ENCODE data around the gene JMJD4.
A peak's percentile ranks its signal among the peaks of the same experiment; 100 is the strongest.

JMJD4 gene

DNA sequence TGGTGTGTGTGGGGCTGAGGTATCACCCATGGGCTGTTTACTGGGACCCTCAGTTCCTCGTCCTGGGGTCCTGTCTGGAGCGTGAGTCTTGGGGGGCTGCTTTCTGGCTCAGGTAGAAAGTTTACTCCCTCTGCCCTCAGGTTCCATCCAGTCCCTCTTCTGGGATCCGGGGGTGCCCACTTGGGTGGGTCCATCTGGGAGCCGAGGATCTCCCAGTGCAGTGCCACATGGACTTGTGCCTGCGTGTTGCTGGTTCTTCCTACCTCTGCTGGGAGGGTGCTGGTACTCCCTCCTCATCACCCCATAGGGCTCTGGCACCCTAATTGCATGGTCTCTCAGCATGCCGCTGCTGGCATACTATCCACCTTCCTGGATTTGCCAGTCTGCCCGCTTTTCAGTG, 14.1 kb upstream of the JMJD4 start:
- no peak for ATAC-seq

DNA sequence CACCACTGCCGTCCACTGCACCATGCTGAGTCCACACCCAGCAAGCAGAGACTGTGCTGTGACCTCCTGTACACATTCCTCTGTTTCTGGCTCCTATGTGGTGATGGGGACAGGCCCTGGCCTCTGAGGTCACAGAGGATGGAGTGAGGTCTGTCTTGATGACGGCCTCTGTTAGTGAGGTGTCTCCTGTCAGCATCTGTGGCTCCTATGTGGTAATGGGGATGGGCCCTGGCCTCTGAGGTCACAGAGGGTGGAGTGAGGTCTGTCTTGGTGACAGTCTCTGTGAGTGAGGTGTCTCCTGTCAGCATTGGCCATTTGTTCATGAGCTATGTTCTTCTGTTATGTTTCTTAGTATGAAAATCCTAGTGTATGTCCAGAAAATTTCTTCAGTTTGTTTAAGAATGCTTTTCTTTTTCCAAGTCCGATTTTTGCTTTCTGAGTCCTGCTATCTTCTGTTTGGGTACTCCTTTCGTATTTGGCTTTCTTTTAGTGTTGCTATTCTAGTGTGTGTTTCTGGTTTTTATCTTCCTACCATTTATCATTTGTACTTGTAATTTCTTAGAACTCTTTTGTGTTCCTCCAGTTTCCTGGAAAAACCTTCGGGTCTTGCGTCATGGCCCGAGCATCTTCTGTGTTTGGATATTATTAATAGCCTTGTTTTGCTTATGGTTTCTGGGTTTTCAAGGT, 13.5 kb upstream of the JMJD4 start:
- peak; percentile 91 to 94 for ATAC-seq

DNA sequence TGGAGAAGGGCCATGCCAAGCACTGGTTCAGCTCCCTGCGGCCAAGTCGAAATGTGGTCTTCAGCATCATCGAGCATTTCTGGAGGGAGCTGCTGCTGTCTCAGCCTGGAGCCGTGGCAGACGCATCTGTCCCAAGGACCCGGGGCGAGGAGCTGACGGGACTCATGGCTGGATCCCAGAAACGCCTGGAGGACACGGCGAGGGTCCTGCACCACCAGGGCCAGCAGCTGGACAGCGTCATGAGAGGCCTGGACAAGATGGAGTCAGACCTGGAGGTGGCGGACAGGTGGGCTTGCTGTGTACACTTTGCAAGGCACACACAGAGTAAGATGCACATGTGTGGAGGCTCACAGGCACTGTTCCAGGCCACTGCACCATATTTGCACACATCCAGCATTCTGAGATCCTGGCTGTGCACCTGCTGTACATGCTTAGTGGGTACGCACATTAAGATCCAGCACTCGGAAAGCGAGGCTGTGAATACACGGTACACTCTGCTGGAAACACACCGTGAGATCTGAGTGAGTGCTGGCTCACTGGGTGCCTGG, 12.9 kb upstream of the JMJD4 start:
- ATAC-seq = no peak

DNA sequence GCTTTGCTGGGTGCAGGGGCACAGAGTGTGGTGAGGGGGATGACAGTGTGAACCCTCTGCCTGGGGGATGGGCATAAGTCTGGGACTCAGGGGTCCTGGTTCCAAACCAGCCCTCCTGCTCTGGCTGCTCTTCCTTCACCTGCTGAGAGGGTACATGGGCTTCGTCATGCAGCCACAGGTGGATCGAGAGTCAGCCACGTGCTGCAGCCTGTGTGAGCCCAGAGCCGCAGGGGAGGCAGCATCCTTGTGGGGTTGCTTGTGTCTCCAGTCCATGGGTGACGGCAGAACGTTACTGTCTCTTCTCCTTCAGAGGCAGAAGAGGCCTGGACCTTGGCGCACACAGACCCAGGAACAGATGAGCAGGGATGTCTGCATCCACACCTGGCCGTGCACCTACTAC, 12.3 kb upstream of the JMJD4 start:
- no peak for ATAC-seq

DNA sequence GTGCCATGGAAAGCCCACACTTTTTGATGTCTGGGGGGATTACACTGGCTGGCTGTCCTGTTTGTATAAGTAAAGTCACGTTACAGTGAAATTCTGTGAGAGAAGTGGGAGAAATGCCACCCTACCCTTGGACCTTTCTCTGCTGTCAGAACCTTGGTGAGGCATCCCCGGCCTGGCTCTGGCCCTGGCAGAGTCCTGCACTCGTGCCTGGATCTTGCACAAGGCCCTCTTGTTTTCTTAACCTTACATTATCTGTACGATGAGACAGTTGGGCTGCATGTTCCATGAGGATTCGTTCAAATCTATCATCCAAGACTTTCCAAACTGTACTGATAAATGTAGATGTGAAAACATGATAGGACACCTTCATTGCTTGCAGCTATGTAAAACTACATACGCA, 11.6 kb upstream of the JMJD4 start:
- ATAC-seq = no peak

DNA sequence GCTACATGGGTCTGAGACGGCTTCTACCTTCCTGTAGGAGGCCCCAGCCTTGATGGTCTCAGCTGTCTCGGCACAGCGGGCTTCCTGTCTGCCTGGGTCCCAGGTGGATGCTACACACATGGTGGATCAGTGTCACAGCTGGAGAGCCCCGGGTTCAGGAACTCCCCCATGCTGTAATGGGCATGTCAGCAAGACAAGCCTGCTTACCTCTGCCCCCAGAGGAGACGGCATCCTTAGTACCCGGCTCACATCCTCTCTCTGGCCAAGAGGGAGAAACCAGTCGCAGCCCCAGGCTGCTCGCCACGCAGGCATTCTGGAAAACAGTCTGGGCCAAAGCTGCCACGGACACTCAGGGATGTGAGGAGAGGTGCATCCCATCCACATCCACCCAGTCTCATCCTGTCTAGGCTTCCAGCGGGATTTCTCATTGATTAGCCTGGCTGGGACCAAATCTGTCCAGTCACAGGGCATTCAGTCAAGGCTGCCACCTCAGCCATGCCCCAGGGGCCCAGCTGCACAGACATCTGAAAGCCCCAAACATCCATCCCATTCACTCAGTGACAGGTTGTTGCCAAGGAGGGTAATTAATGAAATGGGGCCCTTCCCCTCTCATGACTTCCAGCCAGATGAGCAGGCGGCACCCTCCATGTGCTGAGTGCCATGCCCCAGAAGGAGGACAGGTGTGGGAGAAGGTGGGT, 10.6 kb upstream of the JMJD4 start:
- no peak for ATAC-seq

DNA sequence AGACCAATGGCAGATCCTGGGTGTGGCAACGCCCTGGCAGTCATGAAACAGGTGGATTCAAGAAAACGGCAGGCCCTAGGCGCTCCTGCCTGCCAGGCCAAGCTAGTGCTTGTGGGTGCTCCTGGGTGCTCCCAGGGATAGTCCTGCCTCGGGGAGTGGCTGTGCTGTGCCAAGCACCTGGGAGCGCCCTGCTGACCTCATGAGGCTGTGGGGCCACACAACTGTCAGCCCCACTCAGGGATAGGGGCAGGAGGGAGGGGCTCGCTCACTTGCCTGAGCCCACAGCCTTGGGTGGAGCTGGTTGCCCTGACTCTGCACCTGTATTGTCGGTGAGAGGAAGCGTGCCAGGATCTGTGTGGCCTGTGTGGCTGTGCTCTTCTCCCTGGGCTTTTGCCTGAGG, 9.6 kb upstream of the JMJD4 start:
- no peak for ATAC-seq

DNA sequence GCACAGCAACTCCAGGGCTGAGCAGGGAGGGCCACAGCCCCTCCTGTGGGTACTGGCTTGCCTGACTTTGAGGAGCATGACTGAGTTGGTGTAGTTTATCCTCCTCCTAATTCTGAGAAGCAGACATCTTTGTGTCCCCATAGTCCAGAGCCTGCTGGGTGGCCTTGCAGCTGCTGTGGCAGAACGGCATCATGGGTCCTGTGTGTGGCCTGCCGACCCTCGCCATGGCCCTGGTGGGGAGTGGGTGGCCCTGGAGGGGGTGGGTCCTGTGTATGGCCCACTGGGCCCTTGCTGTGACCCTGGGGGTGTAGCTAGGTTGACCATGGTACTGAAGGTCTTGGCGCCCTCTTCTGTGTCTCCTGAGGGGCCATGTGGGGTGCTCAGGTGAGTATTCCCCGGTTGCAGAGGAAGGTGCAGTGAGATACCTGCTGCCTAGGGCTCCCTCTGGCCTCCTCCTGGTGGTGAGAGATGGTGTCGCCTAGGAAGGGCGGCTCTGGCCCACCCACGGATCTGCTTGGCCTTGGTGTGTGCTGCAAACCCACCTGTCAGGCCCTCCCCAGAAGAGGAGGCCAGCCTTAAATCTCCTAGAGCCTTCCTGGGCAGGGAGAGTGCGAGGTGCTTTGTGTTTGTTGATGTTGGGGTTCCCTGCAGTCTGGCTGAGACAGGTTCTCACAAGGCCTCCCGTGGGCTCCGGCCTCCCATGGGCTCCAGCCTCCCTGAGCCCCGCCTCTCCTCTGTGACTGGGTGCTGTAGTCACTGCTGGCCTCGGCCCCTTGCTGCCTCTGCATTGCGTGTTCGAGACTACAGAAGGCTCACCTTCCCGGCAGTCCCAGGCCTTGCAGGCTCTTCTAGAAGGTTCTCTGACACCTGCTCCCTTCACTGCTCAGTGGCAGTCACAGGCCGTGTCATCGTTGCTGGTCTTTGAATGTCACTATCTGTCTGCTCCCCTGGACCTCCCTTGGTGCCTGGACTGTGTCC, 7.9 kb upstream of the JMJD4 start:
- ATAC-seq = no peak

DNA sequence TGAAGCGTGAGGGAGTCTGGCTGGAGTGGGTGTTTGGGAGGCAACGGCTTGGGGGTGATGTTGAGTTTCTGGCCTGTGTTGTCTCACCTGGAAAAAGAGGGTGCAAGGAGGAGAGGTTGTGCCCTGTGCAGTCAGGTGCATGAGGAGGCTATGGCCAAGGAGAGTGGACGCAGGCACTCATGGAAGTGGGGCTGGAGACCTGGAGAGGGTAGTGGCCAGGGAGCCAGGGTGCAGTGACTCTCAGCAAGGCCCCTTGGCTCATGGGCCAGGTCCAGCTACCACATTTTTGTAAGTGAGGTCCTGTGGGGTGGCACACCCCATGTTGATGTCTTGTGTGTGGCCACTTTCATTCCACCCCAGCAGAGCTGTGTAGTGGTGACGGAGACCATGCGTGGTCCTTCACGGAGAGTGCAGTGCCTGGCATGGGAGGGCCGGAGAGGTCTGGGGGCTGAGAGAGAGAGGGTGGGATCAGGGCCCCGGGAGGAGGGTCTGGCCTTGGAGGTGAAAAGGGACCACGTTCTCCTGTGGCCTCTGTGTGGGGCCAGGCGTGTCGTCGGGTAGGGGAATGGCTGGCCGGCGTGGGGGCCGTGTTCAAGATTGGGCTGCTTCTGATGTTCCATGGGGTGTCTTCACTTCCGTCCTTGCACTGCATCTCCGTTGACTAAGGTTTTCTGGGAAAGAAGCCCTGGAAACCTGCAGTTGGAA, 6.2 kb upstream of the JMJD4 start:
- no peak for ATAC-seq

DNA sequence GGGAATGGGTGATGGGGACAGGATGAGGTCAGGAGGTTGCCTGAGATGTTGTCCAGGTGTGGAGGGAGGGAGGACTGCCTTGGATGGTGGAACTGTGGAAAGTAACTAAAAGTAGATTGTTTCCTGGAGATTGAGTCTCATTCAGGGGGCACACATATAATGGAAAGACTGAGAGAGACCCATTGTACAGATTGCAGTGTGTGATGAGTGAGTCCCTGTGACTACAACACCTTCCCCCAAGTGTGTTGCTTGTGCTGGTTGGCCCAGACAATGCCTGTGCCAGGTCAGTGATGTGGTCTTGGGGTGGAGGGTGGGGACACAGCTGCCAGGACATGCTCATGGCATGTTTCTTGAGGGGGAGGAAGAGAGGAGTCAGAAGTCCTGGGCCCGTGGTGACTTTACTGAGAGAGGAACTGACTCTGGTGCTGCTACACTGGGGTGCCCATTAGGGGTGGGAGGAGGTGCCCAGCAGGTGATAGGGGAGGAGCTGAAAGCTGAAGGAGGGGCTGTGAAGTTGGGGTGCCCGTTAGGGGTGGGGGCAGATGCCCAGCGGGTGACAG, 5.4 kb upstream of the JMJD4 start:
- ATAC-seq = no peak

DNA sequence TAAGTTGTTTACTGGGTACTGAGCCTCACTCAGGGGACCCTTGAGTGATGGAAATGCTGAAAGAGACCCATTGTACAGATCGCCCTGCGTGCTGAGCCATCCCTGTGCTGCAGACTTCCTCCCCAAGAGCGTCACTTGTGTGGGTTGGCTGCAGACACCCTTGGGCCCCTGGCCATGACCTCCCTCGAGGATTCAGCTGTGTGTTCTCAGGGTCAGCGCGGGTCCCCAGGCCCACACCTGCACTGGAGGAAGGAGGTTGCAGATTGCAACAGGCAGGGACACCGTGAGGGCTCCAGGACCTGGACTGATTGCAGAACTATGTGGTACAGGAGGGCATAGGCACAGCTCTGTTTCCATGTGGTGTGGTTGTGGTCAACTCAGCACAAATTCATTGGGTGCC, 4.5 kb upstream of the JMJD4 start:
- no peak for ATAC-seq

DNA sequence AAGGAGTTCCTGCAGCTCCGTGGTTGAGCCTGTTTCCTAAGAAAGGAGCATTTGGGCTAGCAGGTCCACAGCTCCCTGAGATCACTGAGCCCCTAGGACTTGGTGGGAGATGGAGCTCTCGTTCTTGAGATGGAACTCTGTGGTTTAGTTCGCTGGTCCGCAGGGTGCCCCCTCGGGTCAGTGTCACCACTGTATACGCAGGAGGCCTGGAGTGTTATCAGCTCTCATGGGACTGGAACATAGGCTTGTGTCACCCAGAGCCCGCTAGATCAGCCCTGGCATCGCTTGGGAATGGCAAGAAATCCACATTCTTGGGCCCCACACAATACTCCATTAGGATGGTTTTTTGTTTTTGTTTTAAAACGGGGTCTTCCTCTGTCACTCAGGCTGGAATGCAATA, 3.7 kb upstream of the JMJD4 start:
- ATAC-seq = no peak

DNA sequence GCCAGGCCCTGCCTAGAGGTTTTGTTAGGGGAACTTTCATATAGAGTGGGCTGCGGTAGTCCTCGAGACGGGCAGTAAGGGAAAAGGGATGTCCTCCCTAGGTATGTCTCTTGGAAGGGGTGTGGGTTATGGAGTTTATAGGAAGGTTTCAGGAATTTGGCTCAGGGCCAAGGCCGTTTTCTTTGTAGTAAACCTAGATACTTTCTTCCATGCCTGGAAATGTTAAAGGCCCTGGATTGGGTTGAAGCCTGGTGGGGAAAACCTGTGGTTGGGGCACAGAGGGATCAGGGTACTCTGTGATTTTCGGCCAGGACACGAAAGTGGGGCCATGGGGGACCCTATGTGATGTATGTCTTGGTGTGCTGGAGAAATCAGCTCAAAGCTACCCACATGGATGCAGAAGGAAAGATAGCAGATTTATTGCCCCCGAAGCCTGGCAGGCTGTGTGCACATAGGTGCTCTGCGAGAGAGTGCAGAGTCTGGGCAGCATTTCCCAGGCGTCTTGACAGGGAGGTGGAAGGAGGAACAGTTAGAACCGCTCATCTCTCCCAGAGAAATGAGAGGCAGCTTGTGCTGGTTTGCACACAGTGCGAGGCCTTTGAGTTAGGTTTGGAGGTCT, 1.8 kb upstream of the JMJD4 start:
- ATAC-seq = no peak

DNA sequence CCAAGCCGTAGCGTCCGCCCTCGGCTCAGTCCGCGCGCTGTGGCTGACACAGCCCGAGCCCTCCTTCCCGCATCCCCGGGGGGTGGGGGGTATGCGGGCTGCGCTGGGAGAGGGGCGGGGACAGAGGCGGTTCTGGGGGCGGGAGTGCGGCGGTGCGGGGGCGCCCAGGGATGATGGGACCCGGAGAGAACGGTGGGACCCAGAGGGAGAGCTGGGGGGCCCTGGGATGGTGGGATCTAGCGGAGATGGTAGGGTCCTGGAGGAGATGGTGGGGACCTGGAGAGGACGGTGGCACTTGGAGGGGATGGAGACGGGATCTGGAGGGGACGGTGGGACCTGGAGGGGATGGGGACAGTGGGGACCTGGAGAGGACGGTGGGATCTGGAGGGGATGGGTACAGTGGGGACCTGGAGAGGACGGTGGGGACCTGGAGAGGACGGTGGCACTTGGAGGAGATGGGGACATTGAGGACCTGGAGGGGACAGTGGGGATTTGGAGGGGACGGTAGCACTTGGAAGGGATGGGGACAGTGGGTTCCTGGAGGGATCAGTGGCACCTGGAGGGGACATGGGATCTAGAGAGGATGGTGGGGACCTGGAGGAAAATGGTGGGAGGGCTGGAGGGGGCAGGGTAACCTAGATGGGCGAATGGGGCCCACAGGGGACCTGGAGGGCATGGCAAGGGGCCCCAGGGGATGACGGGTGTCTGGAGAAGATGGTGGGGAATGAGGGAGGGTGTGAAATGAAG, 610 bp upstream of the JMJD4 start:
- peak in 1 of 2 donors; percentile 47 for ATAC-seq

DNA sequence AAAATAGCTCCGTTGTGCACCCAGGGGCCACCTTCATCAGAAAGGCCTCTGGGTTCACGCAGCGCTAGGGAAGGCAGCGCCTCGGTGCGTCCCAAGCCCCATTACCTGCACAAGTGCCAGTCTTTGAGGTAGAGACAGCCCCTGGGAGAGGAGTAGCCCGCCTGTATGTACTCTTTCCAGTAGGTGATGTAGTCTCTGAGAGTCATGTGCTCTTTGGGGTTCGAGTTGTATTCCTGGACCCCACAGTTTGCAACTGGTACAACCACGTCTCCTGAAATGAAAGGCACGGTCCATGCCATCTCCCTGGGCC, 601 bp downstream of the JMJD4 start:
- peak in 1 of 2 donors; percentile 2 for ATAC-seq

DNA sequence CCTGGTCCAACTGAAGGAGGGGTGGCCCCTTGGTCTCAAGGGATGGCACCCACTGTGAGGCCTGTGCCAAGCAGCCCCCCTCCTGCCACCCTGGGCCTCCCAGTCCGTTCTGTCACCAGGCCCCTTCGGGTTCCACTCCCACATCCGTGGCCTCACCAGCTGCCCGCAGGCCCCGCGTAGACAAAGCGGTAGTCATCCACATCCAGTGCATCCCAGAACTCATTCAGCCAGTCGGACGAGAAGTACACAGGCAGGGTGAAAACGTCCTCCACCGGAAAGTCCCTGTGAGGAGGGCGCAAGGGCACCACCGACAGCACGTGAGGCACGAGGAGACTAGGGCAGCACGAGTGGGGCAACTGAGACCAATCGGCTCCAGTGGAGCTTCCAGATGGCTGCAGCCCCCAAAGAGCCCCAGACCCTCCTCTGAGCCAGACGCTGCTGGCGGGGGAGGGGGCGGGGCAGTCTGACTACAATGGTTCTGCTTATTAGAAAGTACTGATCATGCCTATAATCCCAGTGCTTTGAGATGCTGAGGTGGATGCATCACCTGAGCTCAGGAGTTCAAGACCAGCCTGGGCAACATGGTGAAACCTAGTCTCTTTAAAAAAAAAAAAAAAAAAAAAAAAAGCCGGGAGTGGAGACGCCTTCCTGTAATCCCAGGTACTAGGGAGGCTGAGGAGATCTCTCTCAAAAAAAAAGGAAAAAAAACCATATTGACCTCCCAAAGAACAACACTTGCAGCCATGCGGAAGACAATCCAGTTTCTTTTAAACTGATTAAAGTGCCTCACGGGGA, 1.2 kb downstream of the JMJD4 start:
- no peak for ATAC-seq

DNA sequence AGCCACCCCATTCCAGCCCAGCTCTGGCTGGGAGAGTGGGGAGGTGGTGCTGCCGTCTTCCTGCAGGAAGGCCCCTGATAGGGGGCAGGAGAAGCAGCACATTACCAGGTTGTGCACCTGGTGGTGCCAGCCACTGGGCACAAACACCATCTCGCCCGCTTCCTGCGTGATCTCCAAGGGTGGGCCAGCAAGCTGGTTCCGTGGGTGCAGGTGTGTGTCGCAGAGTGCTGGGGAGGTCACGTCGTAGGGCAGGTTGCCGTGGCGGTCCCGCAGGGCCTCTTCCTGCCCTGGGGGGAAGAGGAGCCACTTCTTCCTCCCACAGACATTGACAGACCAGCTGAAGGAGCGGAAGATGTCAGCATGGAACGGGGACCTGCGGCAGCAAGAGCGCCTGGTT, 1.8 kb downstream of the JMJD4 start:
- ATAC-seq = no peak

DNA sequence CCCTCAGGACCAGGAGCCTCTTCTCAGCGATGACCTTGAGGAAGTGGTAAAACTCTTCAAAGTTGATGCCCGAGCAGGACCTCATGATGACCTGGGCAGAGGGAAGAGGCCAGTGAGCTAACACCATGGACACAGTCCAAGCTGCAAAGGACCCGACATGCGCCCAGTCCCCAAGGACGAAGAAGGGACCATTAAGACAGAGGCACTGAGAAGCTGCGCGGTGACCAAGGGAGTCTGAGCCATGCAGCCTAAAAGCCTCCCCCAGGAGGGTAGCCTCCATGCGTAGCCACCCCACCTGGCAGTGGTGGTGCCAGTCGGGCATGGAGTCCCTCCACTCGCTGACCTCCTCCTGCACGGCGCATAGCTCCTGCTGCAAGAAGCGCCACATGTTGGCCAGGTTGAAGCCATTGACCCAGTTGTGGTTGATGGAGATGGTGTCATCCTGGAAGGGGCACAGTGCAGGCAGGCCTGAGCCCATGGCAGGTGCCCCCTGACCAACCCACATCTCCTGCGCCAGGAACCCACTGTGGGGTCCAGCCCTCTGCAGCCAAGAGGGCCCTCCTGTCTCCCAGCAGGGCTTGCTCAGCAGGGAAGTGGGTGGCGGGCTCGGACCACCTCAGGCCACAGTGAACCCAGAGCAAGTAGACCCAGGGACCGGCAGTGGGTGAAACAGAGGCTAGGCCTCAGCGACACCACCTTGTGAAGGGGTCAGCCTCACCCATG, 2.4 kb downstream of the JMJD4 start:
- ATAC-seq = no peak

All from activated CD4-positive, CD25-positive, alpha-beta regulatory T cell treated with anti-CD3 and anti-CD28 coated beads, Interleukin-2, amount 50 U/mL, for 24 hours (primary cell).